IMR-90 (cell line): ENCODE results near the gene DNAJC12. TPM values are rescaled to one million over a fixed set of nuclear protein-coding genes. Genes with fewer than 3 reads are reported as not detected.

ENCODE experiments used
- ATAC-seq: fragments of 200-7000 bp; cut with Tn5 transposase; 2 replicates; pipeline ENCODE4 v1.9.1; 2020; ENCODE audit warnings: low read depth, mild to moderate bottlenecking, moderate library complexity
- BruUV-seq: library from RNA; stranded (reverse); fragments of 400-500 nt; replicated peaks from 2 replicates; lab custom pipeline; 2021; lab: Mats Ljungman, UMichigan
- CTCF ChIA-PET: fragments of 300-600 bp; formaldehyde crosslinking; extraction: SDS; loops from one replicate; lab custom pipeline; 2021; ENCODE audit warnings: antibody characterized with exemption; lab: Yijun Ruan, JAX
- POLR2A ChIA-PET: fragments of 300-600 bp; sonication (Branson Sonifier 250); formaldehyde crosslinking; loops from one replicate; lab custom pipeline; 2022; ENCODE audit warnings: antibody characterized with exemption; ENCODE audit not compliant: unreplicated experiment; lab: Charles Lee
- DNase-seq: peaks from one replicate; pipeline ENCODE4 v3.0.0; 2013
- H2AFZ ChIP-seq: replicated peaks from 2 replicates; pipeline ENCODE3; 2013; ENCODE audit warnings: low read length, mild to moderate bottlenecking; ENCODE audit not compliant: poor library complexity
- H2AK5ac ChIP-seq: 2 replicates; pipeline ENCODE4 v1.6.1; 2013; ENCODE audit warnings: low read depth, low read length, inconsistent platforms
- H2AK9ac ChIP-seq: replicated peaks from 2 replicates; pipeline ENCODE3; 2013; ENCODE audit warnings: mild to moderate bottlenecking, low read depth, low read length, moderate library complexity; ENCODE audit not compliant: poor library complexity
- H2BK120ac ChIP-seq: 2 replicates; pipeline ENCODE4 v1.6.1; 2013; ENCODE audit warnings: low read depth, low read length, inconsistent platforms
- H2BK15ac ChIP-seq: 3 replicates; pipeline ENCODE4 v1.6.1; 2013; ENCODE audit warnings: low read depth, low read length, inconsistent platforms
- H2BK20ac ChIP-seq: 2 replicates; pipeline ENCODE4 v1.6.1; 2013; ENCODE audit warnings: low read depth, mild to moderate bottlenecking, inconsistent platforms, low read length, moderate library complexity
- H2BK5ac ChIP-seq: 2 replicates; pipeline ENCODE4 v1.6.1; 2013; ENCODE audit warnings: mild to moderate bottlenecking, low read depth, low read length, inconsistent platforms; ENCODE audit not compliant: poor library complexity, severe bottlenecking
- H3K14ac ChIP-seq: replicated peaks from 2 replicates; pipeline ENCODE4 v1.6.1; 2013; ENCODE audit warnings: low read depth, low read length, inconsistent platforms
- H3K18ac ChIP-seq: 2 replicates; pipeline ENCODE4 v1.6.1; 2013; ENCODE audit warnings: low read depth, low read length, control low read depth
- H3K23ac ChIP-seq: 2 replicates; pipeline ENCODE4 v1.6.1; 2013; ENCODE audit warnings: low read depth, low read length, inconsistent platforms
- H3K27ac ChIP-seq: 2 replicates; pipeline ENCODE4 v1.5.1; 2013; ENCODE audit warnings: mild to moderate bottlenecking, control low read depth, low read length; ENCODE audit not compliant: insufficient read depth
- H3K27me3 ChIP-seq: 2 replicates; pipeline ENCODE4 v1.6.1; 2013; ENCODE audit warnings: low read length; ENCODE audit not compliant: control insufficient read depth, insufficient read depth
- H3K36me3 ChIP-seq: 2 replicates; pipeline ENCODE4 v1.6.1; 2013; ENCODE audit warnings: low read length, mixed read lengths; ENCODE audit not compliant: control insufficient read depth, insufficient read depth
- H3K4ac ChIP-seq: 2 replicates; pipeline ENCODE4 v1.6.1; 2013; ENCODE audit warnings: low read depth, low read length, inconsistent platforms
- H3K4me1 ChIP-seq: 2 replicates; pipeline ENCODE4 v1.6.1; 2013; ENCODE audit warnings: low read length, mixed read lengths; ENCODE audit not compliant: control insufficient read depth, insufficient read depth
- H3K4me2 ChIP-seq: 2 replicates; pipeline ENCODE4 v1.6.1; 2013; ENCODE audit warnings: low read depth, mild to moderate bottlenecking, control low read depth, low read length, moderate library complexity
- H3K4me3 ChIP-seq: 2 replicates; pipeline ENCODE4 v1.5.1; 2013; ENCODE audit warnings: low read depth, mild to moderate bottlenecking, control low read depth, low read length, moderate library complexity; ENCODE audit not compliant: insufficient read depth
- H3K56ac ChIP-seq: 2 replicates; pipeline ENCODE4 v1.6.1; 2013; ENCODE audit warnings: low read length, inconsistent platforms; ENCODE audit not compliant: insufficient read depth; ENCODE audit errors: extremely low read depth
- H3K79me1 ChIP-seq, 2 experiments: 2 replicates each; pipeline ENCODE4 v1.6.1; 2013; ENCODE audit warnings: low read length in 2 of 2, inconsistent platforms in 1 of 2, low read depth in 1 of 2
- H3K9ac ChIP-seq: 2 replicates; pipeline ENCODE4 v1.6.1; 2013; ENCODE audit warnings: low read depth, low read length, control low read depth
- H3K9me1 ChIP-seq: 2 replicates; pipeline ENCODE4 v1.6.1; 2013; ENCODE audit warnings: low read length, inconsistent platforms; ENCODE audit not compliant: insufficient read depth
- H3K9me3 ChIP-seq: 2 replicates; pipeline ENCODE4 v1.6.1; 2013; ENCODE audit warnings: low read length; ENCODE audit not compliant: control insufficient read depth, insufficient read depth
- H4K20me1 ChIP-seq: 2 replicates; pipeline ENCODE4 v1.6.1; 2013; ENCODE audit warnings: low read length, inconsistent platforms; ENCODE audit not compliant: insufficient read depth
- H4K5ac ChIP-seq: 2 replicates; pipeline ENCODE4 v1.6.1; 2013; ENCODE audit warnings: mild to moderate bottlenecking, low read depth, low read length, control low read depth
- H4K8ac ChIP-seq, 2 experiments: 2 replicates each; pipeline ENCODE4 v1.6.1; 2013; ENCODE audit warnings: low read depth in 2 of 2, low read length in 2 of 2, control low read depth in 1 of 2, inconsistent platforms in 1 of 2
- H4K91ac ChIP-seq: 2 replicates; pipeline ENCODE4 v1.6.1; 2013; ENCODE audit warnings: low read depth, low read length, inconsistent platforms; ENCODE audit not compliant: insufficient read depth
- CEBPB ChIP-seq: IDR thresholded peaks from 2 replicates; pipeline ENCODE4 v1.6.1; 2012; ENCODE audit warnings: low read depth, low read length, improper control_type of control experiment
- CHD1 ChIP-seq: IDR thresholded peaks from 2 replicates; pipeline ENCODE4 v1.6.1; 2012; ENCODE audit warnings: low read depth, low read length, improper control_type of control experiment
- ELK1 ChIP-seq: fragments of 150-350 bp; IDR thresholded peaks from 2 replicates; pipeline ENCODE4 v1.6.1; 2016; ENCODE audit warnings: low read depth, mild to moderate bottlenecking, low read length, moderate library complexity, borderline replicate concordance
- FOS ChIP-seq: fragments of 150-350 bp; IDR thresholded peaks from 2 replicates; pipeline ENCODE4 v1.6.1; 2016; ENCODE audit warnings: low read depth, low read length
- MAFK ChIP-seq: IDR thresholded peaks from 2 replicates; pipeline ENCODE4 v1.6.1; 2012; ENCODE audit warnings: low read depth, low read length, improper control_type of control experiment
- MAZ ChIP-seq: IDR thresholded peaks from 2 replicates; pipeline ENCODE4 v1.6.1; 2012; ENCODE audit warnings: low read depth, mild to moderate bottlenecking, low read length, improper control_type of control experiment, moderate library complexity, borderline replicate concordance
- MXI1 ChIP-seq: IDR thresholded peaks from 2 replicates; pipeline ENCODE4 v1.6.1; 2012; ENCODE audit warnings: low read depth, mild to moderate bottlenecking, low read length, moderate library complexity, borderline replicate concordance
- NFE2L2 ChIP-seq: fragments of 150-350 bp; IDR thresholded peaks from 2 replicates; pipeline ENCODE4 v1.6.1; 2016; ENCODE audit warnings: low read depth, mild to moderate bottlenecking, low read length
- POLR2A ChIP-seq: IDR thresholded peaks from 2 replicates; pipeline ENCODE4 v1.6.1; 2012; ENCODE audit warnings: mild to moderate bottlenecking, low read depth, low read length
- RAD21 ChIP-seq: IDR thresholded peaks from 2 replicates; pipeline ENCODE4 v1.6.1; 2012; ENCODE audit warnings: low read length, improper control_type of control experiment
- SMC3 ChIP-seq: fragments of 150-350 bp; IDR thresholded peaks from 2 replicates; pipeline ENCODE4 v1.6.1; 2016; ENCODE audit warnings: low read depth, mild to moderate bottlenecking, antibody characterized with exemption, low read length, moderate library complexity
- USF2 ChIP-seq: fragments of 150-350 bp; IDR thresholded peaks from 2 replicates; pipeline ENCODE4 v1.6.1; 2017; ENCODE audit warnings: mild to moderate bottlenecking, antibody characterized with exemption, low read length, low read depth
- dilution Hi-C: fragments of 300-500 bp; cut with HindIII; formaldehyde crosslinking; loops from one replicate; pipeline ENCODE4 v1.14.3; 2018; ENCODE audit warnings: low sequenced_read_pairs; ENCODE audit not compliant: unreplicated experiment
- in situ Hi-C: fragments of 300-500 bp; cut with MboI; formaldehyde crosslinking; loops from 3 replicates; pipeline ENCODE4 v1.14.3; 2019; ENCODE audit warnings: low sequenced_read_pairs, inconsistent platforms, mixed read lengths
- intact Hi-C: fragments of 100-400 bp; cut with micrococcal nuclease; formaldehyde crosslinking; loops from 2 replicates; pipeline ENCODE4 v1.10.0; 2022
- polyA plus RNA-seq, 3 experiments: library from polyadenylated mRNA; depleted of rRNA; stranded (reverse); fragments of >200 nt; gene quantifications; 2 replicates each; pipeline ENCODE4 v1.2.3, GENCODE V29; 2012; ENCODE audit warnings: low replicate concordance in 1 of 3
- total RNA-seq: library from RNA; depleted of rRNA; stranded (reverse); fragments of >200 nt; gene quantifications from 2 replicates; pipeline ENCODE4 v1.2.3, GENCODE V29; 2012
- TF ChIP-seq, protein P1 (sequence below): conservative IDR thresholded peaks from 2 replicates; pipeline ENCODE4 v1.5.1; 2012; ENCODE audit warnings: mild to moderate bottlenecking, low read depth, low read length, improper control_type of control experiment

DNAJC12 gene
- total and polyA plus RNA-seq, 2 of the 4 experiments (the other 2 are of a cell fraction), result 2.3 to 2.9 TPM

DNA sequence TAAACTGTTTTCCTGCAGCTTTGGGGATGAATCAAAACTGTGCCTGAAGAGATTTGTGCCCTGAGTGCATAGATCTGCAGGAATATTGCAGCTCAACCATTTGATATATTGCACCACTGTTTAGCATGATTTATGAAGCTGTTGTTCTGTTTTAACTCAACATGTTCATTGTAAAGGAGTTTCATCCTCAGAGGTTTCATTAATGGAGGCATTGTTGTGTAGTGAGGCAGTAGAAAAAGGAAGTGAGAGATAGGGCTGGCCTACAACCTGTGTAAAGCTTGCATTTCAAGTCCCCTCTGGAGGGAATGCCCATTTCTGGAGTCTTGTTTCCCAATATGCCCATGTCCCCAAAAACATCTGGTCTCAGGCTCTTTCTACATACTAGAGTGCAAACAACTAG, 67.5 kb downstream of the DNAJC12 start:
- no peak overlapping the region for H2AFZ ChIP-seq
- H3K9ac ChIP-seq, result no peak overlapping the region
- no peaks in the 10 kb centered on the region for H3K36me3 ChIP-seq
- no peaks in the 10 kb centered on the region for H4K20me1 ChIP-seq
- H3K23ac ChIP-seq, result no peak overlapping the region
- no peak overlapping the region for H3K4ac ChIP-seq
- H3K79me1 ChIP-seq, result no peaks in the 10 kb centered on the region
- DNase-seq (no peak), ATAC-seq (no peak)
- no peak overlapping the region for H4K91ac ChIP-seq
- no peak overlapping the region for H2BK120ac ChIP-seq
- no peak overlapping the region for H2BK5ac ChIP-seq
- no peaks in the 10 kb centered on the region for H3K9me1 ChIP-seq
- H4K5ac ChIP-seq, result no peak overlapping the region
- BruUV-seq, result no TSS peak
- no peak overlapping the region for H2AK9ac ChIP-seq
- no peak overlapping the region for H2BK20ac ChIP-seq
- H3K4me2 ChIP-seq, result no peak overlapping the region
- no peak overlapping the region for H2BK15ac ChIP-seq
- no peak overlapping the region for H3K56ac ChIP-seq
- TF ChIP-seq SMC3, result no peak
- no peak for TF ChIP-seq MAFK
- no peak for TF ChIP-seq CEBPB
- TF ChIP-seq ELK1, result no peak
- TF ChIP-seq MXI1, result no peak
- TF ChIP-seq MAZ, result no peak
- no peak for TF ChIP-seq USF2
- TF ChIP-seq, protein P1, sequence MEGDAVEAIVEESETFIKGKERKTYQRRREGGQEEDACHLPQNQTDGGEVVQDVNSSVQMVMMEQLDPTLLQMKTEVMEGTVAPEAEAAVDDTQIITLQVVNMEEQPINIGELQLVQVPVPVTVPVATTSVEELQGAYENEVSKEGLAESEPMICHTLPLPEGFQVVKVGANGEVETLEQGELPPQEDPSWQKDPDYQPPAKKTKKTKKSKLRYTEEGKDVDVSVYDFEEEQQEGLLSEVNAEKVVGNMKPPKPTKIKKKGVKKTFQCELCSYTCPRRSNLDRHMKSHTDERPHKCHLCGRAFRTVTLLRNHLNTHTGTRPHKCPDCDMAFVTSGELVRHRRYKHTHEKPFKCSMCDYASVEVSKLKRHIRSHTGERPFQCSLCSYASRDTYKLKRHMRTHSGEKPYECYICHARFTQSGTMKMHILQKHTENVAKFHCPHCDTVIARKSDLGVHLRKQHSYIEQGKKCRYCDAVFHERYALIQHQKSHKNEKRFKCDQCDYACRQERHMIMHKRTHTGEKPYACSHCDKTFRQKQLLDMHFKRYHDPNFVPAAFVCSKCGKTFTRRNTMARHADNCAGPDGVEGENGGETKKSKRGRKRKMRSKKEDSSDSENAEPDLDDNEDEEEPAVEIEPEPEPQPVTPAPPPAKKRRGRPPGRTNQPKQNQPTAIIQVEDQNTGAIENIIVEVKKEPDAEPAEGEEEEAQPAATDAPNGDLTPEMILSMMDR, result no peak
- no peak for TF ChIP-seq FOS
- TF ChIP-seq CHD1, result no peak
- TF ChIP-seq POLR2A, result no peak
- TF ChIP-seq NFE2L2, result no peak
- no peak for TF ChIP-seq RAD21
- dilution Hi-C loops (no loop called here), in situ Hi-C loops (no loop called here), intact Hi-C loops (no loop called here)
- peaks cover 2% of the 10 kb centered on the region for H3K27me3 ChIP-seq
- CTCF ChIA-PET, result interaction anchor here (1.3 kb wide), 1 partner anchor 9 kb away, joined by 4 read pairs; no protein-coding TSS in a partner anchor
- no peak overlapping the region for H2AK5ac ChIP-seq
- POLR2A ChIA-PET, result no interaction called here
- H3K14ac ChIP-seq, result no peak overlapping the region
- no peak overlapping the region for H4K8ac ChIP-seq
- no peak overlapping the region for H3K18ac ChIP-seq
- no peaks in the 10 kb centered on the region for H3K9me3 ChIP-seq
- H3K4me3 ChIP-seq, result no peak overlapping the region
- H3K27ac ChIP-seq, result no peak overlapping the region
- H3K4me1 ChIP-seq, result 0 out of 2 replicates have a peak, but pooled peaks cover 2% of the 10 kb centered on the region
